HCT116 (cell line): ENCODE results near the gene NOX4.

Experiments
- CEBPB ChIP-seq: IDR thresholded peaks from 2 replicates; pipeline ENCODE4 v1.6.1; 2012; ENCODE audit warnings: low read depth
- CTCF ChIP-seq, 3 experiments: fragments of 200-600 bp in 1 of 3; sonication (generic) in 1 of 3; IDR thresholded peaks in 2 of 3; conservative IDR thresholded peaks in 1 of 3; 2 replicates each; pipeline ENCODE4 v1.5.1; 2012 to 2017; ENCODE audit warnings: low read depth in 2 of 3, low read length in 2 of 3, antibody characterized with exemption in 1 of 3, borderline replicate concordance in 1 of 3, control low read depth in 1 of 3, mild to moderate bottlenecking in 1 of 3, mixed read lengths in 1 of 3, mixed run types in 1 of 3, moderate library complexity in 1 of 3; ENCODE audit not compliant: insufficient read depth in 1 of 3
- ELF1 ChIP-seq: IDR thresholded peaks from 2 replicates; pipeline ENCODE4 v1.6.1; 2012; ENCODE audit warnings: low read depth, borderline replicate concordance
- POLR2A ChIP-seq: IDR thresholded peaks from 2 replicates; pipeline ENCODE4 v1.7.0; 2011; ENCODE audit warnings: borderline replicate concordance; ENCODE audit not compliant: insufficient read depth, insufficient read length; ENCODE audit errors: extremely low read depth
- POLR2AphosphoS5 ChIP-seq: IDR thresholded peaks from 2 replicates; pipeline ENCODE4 v1.6.1; 2011; ENCODE audit warnings: mild to moderate bottlenecking, low read depth, low read length, moderate library complexity
- RAD21 ChIP-seq: IDR thresholded peaks from 2 replicates; pipeline ENCODE4 v1.6.1; 2012; ENCODE audit warnings: low read depth, mild to moderate bottlenecking
- SIN3A ChIP-seq: IDR thresholded peaks from 2 replicates; pipeline ENCODE4 v1.6.1; 2012; ENCODE audit warnings: low read depth
- TF ChIP-seq, protein P1 (sequence below): IDR thresholded peaks from 2 replicates; pipeline ENCODE4 v1.6.1; 2012
- TF ChIP-seq, protein P2 (sequence below): IDR thresholded peaks from 2 replicates; pipeline ENCODE4 v1.6.1; 2011; ENCODE audit warnings: mild to moderate bottlenecking, low read length, moderate library complexity; ENCODE audit not compliant: insufficient replicate concordance; ENCODE audit errors: extremely low read depth

DNA sequence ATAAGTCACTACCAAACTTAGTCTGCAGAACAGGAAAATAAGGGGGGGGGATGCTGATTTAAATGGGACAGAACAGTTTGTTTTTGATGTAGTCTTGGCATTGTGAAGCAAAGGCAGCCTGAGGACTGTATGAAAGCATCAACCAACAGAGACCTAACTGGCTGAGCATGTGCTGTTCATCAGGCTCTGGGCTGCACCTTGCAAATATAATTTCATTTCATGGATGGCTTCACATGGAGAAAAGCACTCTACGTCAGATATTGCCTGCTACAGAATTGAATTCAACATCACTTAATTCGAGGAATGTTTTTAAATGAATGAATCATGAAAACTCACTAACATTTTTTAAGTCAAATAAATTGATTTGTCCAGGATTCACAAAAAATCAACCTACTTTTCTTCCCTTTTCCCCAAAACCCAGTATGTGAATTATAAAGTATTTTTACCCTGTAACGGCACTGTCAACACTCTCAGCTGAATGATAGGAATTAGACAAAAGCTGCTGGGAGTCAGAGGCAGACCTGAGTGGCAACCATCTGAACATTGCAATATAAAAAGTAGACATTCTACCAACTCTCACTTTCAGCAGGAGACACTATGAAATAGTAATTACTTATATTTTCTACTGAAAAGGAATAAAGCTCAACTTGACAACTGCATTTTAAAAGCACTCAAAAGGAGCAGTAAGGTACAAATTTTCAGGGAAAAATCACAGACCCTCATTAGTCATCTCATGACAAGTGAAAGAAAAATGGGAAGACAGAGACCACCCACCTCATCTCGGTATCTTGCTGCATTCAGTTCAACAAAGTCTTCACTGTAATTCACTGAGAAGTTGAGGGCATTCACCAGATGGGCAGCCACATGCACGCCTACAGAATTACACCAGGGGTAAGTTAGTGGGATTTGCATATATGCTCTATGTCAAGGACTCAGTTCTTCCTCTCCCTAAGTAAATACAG lies 47.5 kb downstream of the NOX4 start:
- TF ChIP-seq RAD21 = no peak
- TF ChIP-seq, protein P1, sequence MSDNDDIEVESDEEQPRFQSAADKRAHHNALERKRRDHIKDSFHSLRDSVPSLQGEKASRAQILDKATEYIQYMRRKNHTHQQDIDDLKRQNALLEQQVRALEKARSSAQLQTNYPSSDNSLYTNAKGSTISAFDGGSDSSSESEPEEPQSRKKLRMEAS = no peak
- TF ChIP-seq CTCF (IDR thresholded peaks at IDR 0.05 in 2 of 3, conservative IDR thresholded peaks at IDR 0.05 in 1 of 3; ENCODE audit: borderline replicate concordance in 1 of 3, insufficient read depth in 1 of 3, low read depth in 2 of 3, low read length in 2 of 3) = no peak
- no peak for TF ChIP-seq ELF1
- TF ChIP-seq POLR2AphosphoS5 = no peak
- no peak for TF ChIP-seq SIN3A
- TF ChIP-seq CEBPB = no peak
- TF ChIP-seq, protein P2, sequence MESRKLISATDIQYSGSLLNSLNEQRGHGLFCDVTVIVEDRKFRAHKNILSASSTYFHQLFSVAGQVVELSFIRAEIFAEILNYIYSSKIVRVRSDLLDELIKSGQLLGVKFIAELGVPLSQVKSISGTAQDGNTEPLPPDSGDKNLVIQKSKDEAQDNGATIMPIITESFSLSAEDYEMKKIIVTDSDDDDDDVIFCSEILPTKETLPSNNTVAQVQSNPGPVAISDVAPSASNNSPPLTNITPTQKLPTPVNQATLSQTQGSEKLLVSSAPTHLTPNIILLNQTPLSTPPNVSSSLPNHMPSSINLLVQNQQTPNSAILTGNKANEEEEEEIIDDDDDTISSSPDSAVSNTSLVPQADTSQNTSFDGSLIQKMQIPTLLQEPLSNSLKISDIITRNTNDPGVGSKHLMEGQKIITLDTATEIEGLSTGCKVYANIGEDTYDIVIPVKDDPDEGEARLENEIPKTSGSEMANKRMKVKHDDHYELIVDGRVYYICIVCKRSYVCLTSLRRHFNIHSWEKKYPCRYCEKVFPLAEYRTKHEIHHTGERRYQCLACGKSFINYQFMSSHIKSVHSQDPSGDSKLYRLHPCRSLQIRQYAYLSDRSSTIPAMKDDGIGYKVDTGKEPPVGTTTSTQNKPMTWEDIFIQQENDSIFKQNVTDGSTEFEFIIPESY = no peak
- TF ChIP-seq POLR2A = no peak
